HEK293T (cell line): ENCODE results near the gene CFAP126.
"Not testable (repeated sequence)": the region's sequence is repeated elsewhere in the genome, so short reads cannot be mapped to it uniquely, and the experiment has no call there.

Experiments used
- ARNT ChIP-seq: fragments of 450-650 bp; IDR thresholded peaks from 2 replicates; pipeline ENCODE4 v1.6.1; 2017; ENCODE audit warnings: mild to moderate bottlenecking
- BHLHE40 ChIP-seq: fragments of 450-650 bp; IDR thresholded peaks from 2 replicates; pipeline ENCODE4 v1.6.1; 2016; ENCODE audit warnings: mild to moderate bottlenecking, moderate library complexity, borderline replicate concordance
- CTBP1 ChIP-seq: fragments of 450-650 bp; IDR thresholded peaks from 2 replicates; pipeline ENCODE4 v1.6.1; 2016; ENCODE audit warnings: borderline replicate concordance
- ELF4 ChIP-seq: fragments of 450-650 bp; IDR thresholded peaks from 2 replicates; pipeline ENCODE4 v1.6.1; 2017; ENCODE audit warnings: antibody characterized with exemption
- FOXA1 ChIP-seq: fragments of 450-650 bp; IDR thresholded peaks from 2 replicates; pipeline ENCODE4 v1.6.1; 2016; ENCODE audit warnings: mild to moderate bottlenecking
- FOXK2 ChIP-seq: fragments of 450-650 bp; IDR thresholded peaks from 2 replicates; pipeline ENCODE4 v1.6.1; 2016; ENCODE audit warnings: mild to moderate bottlenecking
- FOXM1 ChIP-seq: fragments of 450-650 bp; IDR thresholded peaks from 2 replicates; pipeline ENCODE4 v1.6.1; 2017; ENCODE audit warnings: mild to moderate bottlenecking, borderline replicate concordance
- HDGF ChIP-seq: fragments of 450-650 bp; IDR thresholded peaks from 2 replicates; pipeline ENCODE4 v1.6.1; 2017; ENCODE audit warnings: antibody characterized with exemption, borderline replicate concordance
- NFRKB ChIP-seq: fragments of 450-650 bp; IDR thresholded peaks from 2 replicates; pipeline ENCODE4 v1.6.1; 2016; ENCODE audit warnings: mild to moderate bottlenecking, moderate library complexity
- SP1 ChIP-seq: fragments of 450-650 bp; IDR thresholded peaks from 2 replicates; pipeline ENCODE4 v1.6.1; 2017
- SUZ12 ChIP-seq: fragments of 450-650 bp; IDR thresholded peaks from 2 replicates; pipeline ENCODE4 v1.6.1; 2016; ENCODE audit warnings: mild to moderate bottlenecking
- ZNF384 ChIP-seq: fragments of 450-650 bp; IDR thresholded peaks from 2 replicates; pipeline ENCODE4 v1.6.1; 2016
- TF ChIP-seq, protein P1 (sequence below): fragments of 450-650 bp; IDR thresholded peaks from 2 replicates; pipeline ENCODE4 v1.6.1; 2016

DNA sequence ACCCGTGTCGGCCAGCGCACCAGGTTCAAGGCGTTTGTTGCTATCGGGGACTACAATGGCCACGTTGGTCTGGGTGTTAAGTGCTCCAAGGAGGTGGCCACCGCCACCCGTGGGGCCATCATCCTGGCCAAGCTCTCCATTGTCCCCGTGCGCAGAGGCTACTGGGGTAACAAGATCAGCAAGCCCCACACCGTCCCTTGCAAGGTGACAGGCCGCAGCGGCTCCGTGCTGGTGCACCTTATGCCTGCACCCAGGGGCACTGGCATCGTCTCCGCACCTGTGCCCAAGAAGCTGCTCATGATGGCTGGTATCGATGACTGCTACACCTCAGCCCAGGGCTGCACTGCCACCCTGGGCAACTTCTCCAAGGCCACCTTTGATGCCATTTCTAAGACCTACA lies 38.9 kb upstream of the CFAP126 start:
- TF ChIP-seq FOXM1, BHLHE40, SP1, ELF4, HDGF, ZNF384, NFRKB, SUZ12, CTBP1, FOXA1, FOXK2, ARNT: not testable (repeated sequence)
- TF ChIP-seq, protein P1, sequence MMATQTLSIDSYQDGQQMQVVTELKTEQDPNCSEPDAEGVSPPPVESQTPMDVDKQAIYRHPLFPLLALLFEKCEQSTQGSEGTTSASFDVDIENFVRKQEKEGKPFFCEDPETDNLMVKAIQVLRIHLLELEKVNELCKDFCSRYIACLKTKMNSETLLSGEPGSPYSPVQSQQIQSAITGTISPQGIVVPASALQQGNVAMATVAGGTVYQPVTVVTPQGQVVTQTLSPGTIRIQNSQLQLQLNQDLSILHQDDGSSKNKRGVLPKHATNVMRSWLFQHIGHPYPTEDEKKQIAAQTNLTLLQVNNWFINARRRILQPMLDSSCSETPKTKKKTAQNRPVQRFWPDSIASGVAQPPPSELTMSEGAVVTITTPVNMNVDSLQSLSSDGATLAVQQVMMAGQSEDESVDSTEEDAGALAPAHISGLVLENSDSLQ = not testable (repeated sequence)
